OCI-LY7 (cell line): Measurements from ENCODE around the gene SLC2A5.

Experiments used
- CTCF ChIP-seq: fragments of 200-600 bp; sonication (generic); conservative IDR thresholded peaks from 2 replicates; pipeline ENCODE4 v1.5.1; 2014; ENCODE audit warnings: mild to moderate bottlenecking, antibody characterized with exemption, low read length, moderate library complexity, mixed read lengths
- EZH2phosphoT487 ChIP-seq: fragments of 200-600 bp; sonication (generic); IDR thresholded peaks from 2 replicates; pipeline ENCODE4 v1.6.1; 2018; ENCODE audit warnings: low read depth, borderline replicate concordance, mild to moderate bottlenecking, mixed run types, antibody characterized with exemption, low read length, moderate library complexity, mixed read lengths

- TF ChIP-seq CTCF (no peak), EZH2phosphoT487 (no peak)
Measured at GRCh38 chr1:9106286-9106685, 36.9 kb upstream of the SLC2A5 start.
